HAP-1 (cell line): ENCODE data around the gene EIF4G3.
"Not testable (repeated sequence)": the region's sequence is repeated elsewhere in the genome, so short reads cannot be mapped to it uniquely, and the experiment has no call there.

Experiments
- DNase-seq, 2 experiments: peaks; one replicate each; pipeline ENCODE4 v3.0.0-alpha.2; 2016 to 2020; ENCODE audit warnings: low spot score in 2 of 2
- H3K27me3 ChIP-seq: fragments of 250-450 bp; sonication (Bioruptor Pico); 2 replicates; pipeline ENCODE4 v1.5.1; 2020; ENCODE audit warnings: low read depth, mild to moderate bottlenecking, moderate library complexity
- H3K36me3 ChIP-seq: fragments of 250-450 bp; sonication (Bioruptor Pico); replicated peaks from 2 replicates; pipeline ENCODE4 v1.5.1; 2020; ENCODE audit warnings: mild to moderate bottlenecking
- H3K4me1 ChIP-seq: fragments of 250-450 bp; sonication (Bioruptor Pico); 2 replicates; pipeline ENCODE4 v1.5.1; 2020; ENCODE audit warnings: mild to moderate bottlenecking
- H3K4me3 ChIP-seq: fragments of 250-450 bp; sonication (Bioruptor Pico); 2 replicates; pipeline ENCODE4 v1.5.1; 2020; ENCODE audit warnings: mild to moderate bottlenecking, moderate library complexity
- H3K9me3 ChIP-seq: fragments of 250-450 bp; sonication (Bioruptor Pico); 2 replicates; pipeline ENCODE4 v1.5.1; 2020; ENCODE audit warnings: mild to moderate bottlenecking, moderate library complexity
- in situ Hi-C: fragments of 300-500 bp; cut with MboI; formaldehyde crosslinking; loops from 3 replicates; pipeline ENCODE4 v1.14.3; 2020; ENCODE audit warnings: low sequenced_read_pairs, inconsistent platforms, mixed read lengths

EIF4G3 gene

GRCh38 chr1:21176586-21177555 is at the start of gene EIF4G3:
TSS of gene EIF4G3 (minus strand) at chr1:21176897. CDS start at chr1:21002742, 174,155 bp downstream.
- DNase-seq = peak; percentile 96 to 100
- H3K9me3 ChIP-seq = no peaks in the 10 kb centered on the region
- no peaks in the 10 kb centered on the region for H3K27me3 ChIP-seq
- peaks cover 9% of the 10 kb centered on the region for H3K36me3 ChIP-seq
- peak within 1 kb of the TSS; percentile 86 for H3K4me3 ChIP-seq
- peaks cover 14% of the 10 kb centered on the region for H3K4me1 ChIP-seq
- in situ Hi-C loops = loop anchor here (25.0 kb wide), 1 partner anchor 190 kb away; no protein-coding TSS in a partner anchor

GRCh38 chr1:21225065-21225464 is 48.4 kb upstream of the EIF4G3 start:
- Histone ChIP-seq H3K36me3 (peaks cover 3% of the 10 kb centered on the region; the same call in 1 of the 2 replicates), H3K27me3 (no peaks in the 10 kb centered on the region), H3K4me3 (no peak overlapping the region), H3K4me1 (no peaks in the 10 kb centered on the region), H3K9me3 (no peaks in the 10 kb centered on the region)
- in situ Hi-C loops = no loop called here
- no peak for DNase-seq

GRCh38 chr1:21220815-21221214 is 44.1 kb upstream of the EIF4G3 start:
- Histone ChIP-seq H3K36me3 (no peaks in the 10 kb centered on the region; the same call in 1 of the 2 replicates), H3K4me3 (no peak overlapping the region), H3K4me1 (no peaks in the 10 kb centered on the region), H3K9me3 (no peaks in the 10 kb centered on the region), H3K27me3 (no peaks in the 10 kb centered on the region)
- no peak for DNase-seq
- in situ Hi-C loops = loop anchor here (25.0 kb wide), 1 partner anchor 684 kb away; no protein-coding TSS in a partner anchor

- H3K36me3 ChIP-seq = no peaks in the 10 kb centered on the region
- no peaks in the 10 kb centered on the region for H3K9me3 ChIP-seq
- DNase-seq = no peak
- H3K27me3 ChIP-seq = no peaks in the 10 kb centered on the region
- H3K4me3 ChIP-seq = no peak overlapping the region
- H3K4me1 ChIP-seq = no peaks in the 10 kb centered on the region
- in situ Hi-C loops = loop anchor here (25.0 kb wide), 1 partner anchor 682 kb away; no protein-coding TSS in a partner anchor
Measured at GRCh38 chr1:21219674-21220073, 43.0 kb upstream of the EIF4G3 start.

GRCh38 chr1:21217812-21218596 is 41.3 kb upstream of the EIF4G3 start:
- in situ Hi-C loops = loop anchor here (25.0 kb wide), 1 partner anchor 681 kb away; no protein-coding TSS in a partner anchor
- Histone ChIP-seq H3K36me3 (no peaks in the 10 kb centered on the region), H3K4me3 (no peak overlapping the region), H3K9me3 (no peaks in the 10 kb centered on the region), H3K4me1 (no peaks in the 10 kb centered on the region), H3K27me3 (no peaks in the 10 kb centered on the region)
- DNase-seq = peak in 1 of 2 experiments; percentile 78

GRCh38 chr1:21216835-21217811 is 40.4 kb upstream of the EIF4G3 start:
- in situ Hi-C loops = loop anchor here (25.0 kb wide), 1 partner anchor 680 kb away; no protein-coding TSS in a partner anchor
- Histone ChIP-seq H3K4me1 (no peaks in the 10 kb centered on the region), H3K36me3 (no peaks in the 10 kb centered on the region), H3K27me3 (no peaks in the 10 kb centered on the region), H3K4me3 (no peak overlapping the region), H3K9me3 (no peaks in the 10 kb centered on the region)
- peak; percentile 44 to 84 for DNase-seq

- H3K27me3 ChIP-seq = no peaks in the 10 kb centered on the region
- in situ Hi-C loops = loop anchor here (25.0 kb wide), 1 partner anchor 675 kb away; no protein-coding TSS in a partner anchor
- DNase-seq = no peak
- no peaks in the 10 kb centered on the region for H3K36me3 ChIP-seq
- no peaks in the 10 kb centered on the region for H3K9me3 ChIP-seq
- no peaks in the 10 kb centered on the region for H3K4me1 ChIP-seq
- H3K4me3 ChIP-seq = no peak overlapping the region
Measured at GRCh38 chr1:21212126-21212525, 35.4 kb upstream of the EIF4G3 start.

- H3K4me3 ChIP-seq, H3K27me3 ChIP-seq, H3K9me3 ChIP-seq, DNase-seq, H3K36me3 ChIP-seq, H3K4me1 ChIP-seq: not testable (repeated sequence)
- in situ Hi-C loops = loop anchor here (25.0 kb wide), 1 partner anchor 671 kb away; no protein-coding TSS in a partner anchor
Measured at GRCh38 chr1:21208137-21208700, 31.5 kb upstream of the EIF4G3 start.

GRCh38 chr1:21206117-21206516 is 29.4 kb upstream of the EIF4G3 start:
- DNase-seq = no peak
- Histone ChIP-seq H3K4me1 (no peaks in the 10 kb centered on the region), H3K36me3 (no peaks in the 10 kb centered on the region), H3K4me3 (no peak overlapping the region), H3K27me3 (no peaks in the 10 kb centered on the region), H3K9me3 (no peaks in the 10 kb centered on the region)
- in situ Hi-C loops = loop anchor here (25.0 kb wide), 1 partner anchor 669 kb away; no protein-coding TSS in a partner anchor

- Histone ChIP-seq H3K4me3 (no peak overlapping the region), H3K36me3 (no peaks in the 10 kb centered on the region), H3K9me3 (no peaks in the 10 kb centered on the region), H3K4me1 (no peaks in the 10 kb centered on the region), H3K27me3 (no peaks in the 10 kb centered on the region)
- in situ Hi-C loops = loop anchor here (25.0 kb wide), 1 partner anchor 668 kb away; no protein-coding TSS in a partner anchor
- DNase-seq = no peak
Measured at GRCh38 chr1:21205416-21205815, 28.7 kb upstream of the EIF4G3 start.

GRCh38 chr1:21201650-21202049 is 25.0 kb upstream of the EIF4G3 start:
- in situ Hi-C loops = loop anchor here (25.0 kb wide), 1 partner anchor 664 kb away; no protein-coding TSS in a partner anchor
- H3K9me3 ChIP-seq = no peaks in the 10 kb centered on the region
- DNase-seq = no peak
- no peaks in the 10 kb centered on the region for H3K36me3 ChIP-seq
- no peaks in the 10 kb centered on the region for H3K27me3 ChIP-seq
- H3K4me3 ChIP-seq = no peak overlapping the region
- no peaks in the 10 kb centered on the region for H3K4me1 ChIP-seq

- H3K4me3 ChIP-seq, DNase-seq, H3K36me3 ChIP-seq, H3K27me3 ChIP-seq, H3K4me1 ChIP-seq, H3K9me3 ChIP-seq: not testable (repeated sequence)
- in situ Hi-C loops = loop anchor here (25.0 kb wide), 1 partner anchor 664 kb away; no protein-coding TSS in a partner anchor
Measured at GRCh38 chr1:21201238-21201637, 24.5 kb upstream of the EIF4G3 start.
